Measurements from ENCODE around the gene COMTD1. TPM values are rescaled to one million over a fixed set of nuclear protein-coding genes. Genes with fewer than 3 reads are reported as not detected.
"Not testable (repeated sequence)": the region's sequence is repeated elsewhere in the genome, so short reads cannot be mapped to it uniquely, and the experiment has no call there.

Gene COMTD1
- polyA plus RNA-seq, 1 of the 3 experiments (the other 2 are of a cell fraction), result 7.6 TPM

DNA sequence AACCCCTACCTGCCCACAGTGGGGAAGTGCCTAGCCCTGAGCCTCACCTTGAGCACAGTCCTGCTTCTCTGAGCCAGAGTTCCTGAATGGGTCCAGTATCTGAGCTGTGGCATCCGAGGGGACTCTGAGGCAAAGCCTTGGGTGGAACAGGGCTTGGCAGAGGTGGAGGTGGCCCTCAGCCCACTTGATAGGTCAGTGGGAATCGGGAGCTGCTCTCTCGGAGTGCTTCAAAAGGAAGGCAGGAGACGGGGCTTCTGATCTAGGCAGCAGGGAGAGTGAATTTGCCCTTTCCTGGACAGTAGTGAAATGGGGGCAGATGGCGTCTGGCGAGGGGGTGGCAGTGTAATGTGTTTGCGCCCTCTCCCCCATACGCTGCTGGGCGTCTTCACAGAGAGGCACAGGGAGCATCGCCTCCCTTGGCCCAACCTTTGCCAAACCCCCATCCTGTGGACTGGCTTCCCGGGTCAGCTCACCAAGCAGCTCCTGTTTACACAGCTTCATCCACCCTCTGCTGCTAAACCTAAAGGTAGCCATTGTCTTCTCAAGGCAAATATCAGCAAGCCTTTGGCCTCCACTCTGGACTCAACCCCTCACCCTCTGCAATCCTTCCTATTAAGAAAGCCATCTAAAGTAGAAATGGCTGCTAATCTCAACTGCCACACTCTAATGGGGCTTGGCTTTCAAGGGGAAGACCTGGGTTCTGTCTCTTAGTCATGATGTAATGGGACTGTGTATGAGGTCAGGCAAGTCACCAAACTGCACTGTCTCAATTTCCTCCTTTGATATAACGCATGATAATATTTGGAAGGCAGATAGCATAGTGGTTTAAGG lies 46.3 kb downstream of the COMTD1 start:
- no peaks in the 10 kb centered on the region for H3K36me3 ChIP-seq (replicated peaks in 1 of 2; ENCODE audit: control insufficient read depth in 1 of 2, insufficient read depth in 2 of 2, low read length in 1 of 2)
- POLR2A ChIA-PET, result no interaction called here
- no peak overlapping the region for H3K9ac ChIP-seq
- 0 out of 4 replicates have a peak, but pooled peaks cover 0 to 5% of the 10 kb centered on the region in 2 experiments for H3K4me1 ChIP-seq (ENCODE audit: control insufficient read depth in 1 of 2, insufficient read depth in 2 of 2, low read depth in 1 of 2, low read length in 1 of 2)
- peaks cover 21% of the 10 kb centered on the region for H3F3A ChIP-seq (replicated peaks; ENCODE audit: insufficient read depth)
- 0 out of 2 replicates have a peak, but pooled peaks cover 7% of the 10 kb centered on the region for H3K79me2 ChIP-seq (ENCODE audit: insufficient read depth)
- H3K9me3 ChIP-seq, result no peaks in the 10 kb centered on the region
- CTCF ChIA-PET, result interaction anchor here (0.6 to 3.8 kb wide), 4 partner anchors 10 to 91 kb away, joined by 3 to 40 read pairs (median 6); partner anchors contain the start of gene COMTD1
- no peak overlapping the region for H3K27ac ChIP-seq (ENCODE audit: low read depth in 2 of 2, low read length in 1 of 2)
- H3K27me3 ChIP-seq (ENCODE audit: insufficient read depth), result no peaks in the 10 kb centered on the region
- H4K20me1 ChIP-seq (ENCODE audit: insufficient read depth), result no peaks in the 10 kb centered on the region
- no peak for TF ChIP-seq TCF12 (IDR thresholded peaks at IDR 0.05)
- TF ChIP-seq CHD2 (IDR thresholded peaks at IDR 0.05; ENCODE audit: low read length, partially characterized antibody), result no peak
- no peak for TF ChIP-seq SMC3 (IDR thresholded peaks at IDR 0.05; ENCODE audit: low read depth, low read length)
- H3K4me3 ChIP-seq (ENCODE audit: low read depth in 2 of 2, low read length in 1 of 2), result no peak overlapping the region
- no peak overlapping the region for H2AFZ ChIP-seq (ENCODE audit: low read depth)
- H3K4me2 ChIP-seq, result no peak overlapping the region
- no peak for DNase-seq
- 97% methylated on average over 12 of the region's 12 CpGs for WGBS (ENCODE audit: low lambda C conversion rate)
- H3K9me2 ChIP-seq, result no peaks in the 10 kb centered on the region

DNA sequence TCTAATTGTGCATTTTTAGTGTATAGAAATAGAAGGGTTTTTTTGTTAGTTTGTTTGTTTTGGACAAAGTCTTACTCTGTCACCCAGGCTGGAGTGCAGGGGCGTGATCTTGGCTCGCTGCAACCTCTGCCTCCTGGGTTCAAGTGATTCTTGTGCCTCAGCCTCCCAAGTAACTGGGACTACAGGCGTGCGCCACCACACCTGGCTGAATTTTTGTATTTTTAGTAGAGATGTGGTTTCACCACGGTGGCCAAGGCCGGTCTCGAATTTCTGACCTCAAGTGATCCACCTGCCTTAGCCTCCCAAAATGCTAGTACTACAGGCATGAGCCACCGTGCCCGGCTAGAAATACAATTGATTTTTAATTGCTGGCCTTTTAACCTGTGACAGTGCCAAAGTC lies 47.2 kb downstream of the COMTD1 start:
- 97% methylated on average over 9 of the region's 9 CpGs for WGBS (ENCODE audit: low lambda C conversion rate)
- H3K9ac ChIP-seq; H3K4me1 ChIP-seq (ENCODE audit: control insufficient read depth in 1 of 2, insufficient read depth in 2 of 2, low read depth in 1 of 2, low read length in 1 of 2); H3K4me2 ChIP-seq; POLR2A ChIA-PET; H3K27ac ChIP-seq (ENCODE audit: low read depth in 2 of 2, low read length in 1 of 2); H4K20me1 ChIP-seq (ENCODE audit: insufficient read depth); H3K9me3 ChIP-seq; H3K27me3 ChIP-seq (ENCODE audit: insufficient read depth); H3K36me3 ChIP-seq (replicated peaks in 1 of 2; ENCODE audit: control insufficient read depth in 1 of 2, insufficient read depth in 2 of 2, low read length in 1 of 2); H3K9me2 ChIP-seq; H3K4me3 ChIP-seq (ENCODE audit: low read depth in 2 of 2, low read length in 1 of 2); DNase-seq; H3K79me2 ChIP-seq (ENCODE audit: insufficient read depth); H2AFZ ChIP-seq (ENCODE audit: low read depth): not testable (repeated sequence)
- CTCF ChIA-PET, result interaction anchor here (0.6 to 3.8 kb wide), 17 partner anchors 8 to 936 kb away, joined by 3 to 40 read pairs (median 5); partner anchors contain the start of genes COMTD1 and SAMD8
- peaks cover 21% of the 10 kb centered on the region for H3F3A ChIP-seq (replicated peaks; ENCODE audit: insufficient read depth)

GRCh38 chr10:75187961-75188426 lies 47.8 kb downstream of the COMTD1 start:
- no peak overlapping the region for H3K9ac ChIP-seq
- no peak overlapping the region for H3K4me3 ChIP-seq (ENCODE audit: low read depth in 2 of 2, low read length in 1 of 2)
- H4K20me1 ChIP-seq (ENCODE audit: insufficient read depth), result no peaks in the 10 kb centered on the region
- no peak overlapping the region for H3K27ac ChIP-seq (ENCODE audit: low read depth in 2 of 2, low read length in 1 of 2)
- ChIA-PET CTCF (interaction anchor here (0.6 to 3.8 kb wide), 20 partner anchors 9 to 935 kb away, joined by 3 to 40 read pairs (median 4); partner anchors contain the start of genes COMTD1 and SAMD8), POLR2A (no interaction called here)
- no peaks in the 10 kb centered on the region for H3K27me3 ChIP-seq (ENCODE audit: insufficient read depth)
- peaks cover 7% of the 10 kb centered on the region; the same call in 1 of the 2 replicates for H3K79me2 ChIP-seq (ENCODE audit: insufficient read depth)
- DNase-seq, result peak; percentile 63
- H3F3A ChIP-seq (replicated peaks; ENCODE audit: insufficient read depth), result peaks cover 21% of the 10 kb centered on the region
- H3K36me3 ChIP-seq (replicated peaks in 1 of 2; ENCODE audit: control insufficient read depth in 1 of 2, insufficient read depth in 2 of 2, low read length in 1 of 2), result no peaks in the 10 kb centered on the region
- WGBS (ENCODE audit: low lambda C conversion rate), result 54% methylated on average over 2 of the region's 3 CpGs
- no peak overlapping the region for H2AFZ ChIP-seq (ENCODE audit: low read depth)
- H3K4me1 ChIP-seq (ENCODE audit: control insufficient read depth in 1 of 2, insufficient read depth in 2 of 2, low read depth in 1 of 2, low read length in 1 of 2), result 0 out of 4 replicates have a peak, but pooled peaks cover 0 to 5% of the 10 kb centered on the region in 2 experiments
- no peak overlapping the region for H3K4me2 ChIP-seq
- H3K9me3 ChIP-seq, result no peaks in the 10 kb centered on the region
- no peaks in the 10 kb centered on the region for H3K9me2 ChIP-seq
- no peak for TF ChIP-seq RCOR1 (IDR thresholded peaks at IDR 0.05; ENCODE audit: low read length)
- TF ChIP-seq SMC3 (IDR thresholded peaks at IDR 0.05; ENCODE audit: low read depth, low read length), result peak; percentile 58
- TF ChIP-seq, protein P1, sequence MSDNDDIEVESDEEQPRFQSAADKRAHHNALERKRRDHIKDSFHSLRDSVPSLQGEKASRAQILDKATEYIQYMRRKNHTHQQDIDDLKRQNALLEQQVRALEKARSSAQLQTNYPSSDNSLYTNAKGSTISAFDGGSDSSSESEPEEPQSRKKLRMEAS (IDR thresholded peaks at IDR 0.05; ENCODE audit: low read depth), result no peak
- TF ChIP-seq NRF1 (IDR thresholded peaks at IDR 0.05; ENCODE audit: low read depth, low read length), result no peak
- TF ChIP-seq POLR2AphosphoS5 (IDR thresholded peaks at IDR 0.05; ENCODE audit: low read depth, low read length), result no peak
- no peak for TF ChIP-seq ZBTB33 (IDR thresholded peaks at IDR 0.05; ENCODE audit: borderline replicate concordance, low read depth)
- no peak for TF ChIP-seq ELF1 (IDR thresholded peaks at IDR 0.05)
- peak; percentile 75 for TF ChIP-seq CTCF (IDR thresholded peaks at IDR 0.05)
- no peak for TF ChIP-seq YY1 (IDR thresholded peaks at IDR 0.05; ENCODE audit: low read depth)
- TF ChIP-seq CHD2 (IDR thresholded peaks at IDR 0.05; ENCODE audit: low read length, partially characterized antibody), result no peak
- TF ChIP-seq REST (IDR thresholded peaks at IDR 0.05; ENCODE audit: low read depth, low read length), result no peak

Data from SK-N-SH (cell line).